Keratinocyte (primary cell): ENCODE measurements around the gene RFPL2. TPM values are rescaled to one million over a fixed set of nuclear protein-coding genes. Genes with fewer than 3 reads are reported as not detected.
"Not testable (repeated sequence)": the region's sequence is repeated elsewhere in the genome, so short reads cannot be mapped to it uniquely, and the experiment has no call there.

Experiments used
- DNase-seq: peaks from one replicate; pipeline ENCODE4 v3.0.0-alpha.2; 2011; ENCODE audit warnings: low read depth, missing footprints, low spot score
- FAIRE-seq: peaks from 2 replicates; lab custom pipeline; 2011; peaks lifted over from hg19 to GRCh38; lab: Jason Lieb, UNC
- H2AFZ ChIP-seq: 2 replicates; pipeline ENCODE4 v1.6.0; 2012; ENCODE audit warnings: low read length, control low read depth, inconsistent platforms; ENCODE audit not compliant: control insufficient read depth
- H3K27ac ChIP-seq: 2 replicates; pipeline ENCODE4 v1.5.1; 2011; ENCODE audit warnings: low read length; ENCODE audit not compliant: control insufficient read depth, insufficient read depth
- H3K27me3 ChIP-seq: 3 replicates; pipeline ENCODE4 v1.6.0; 2011; ENCODE audit warnings: low read length; ENCODE audit not compliant: control insufficient read depth, insufficient read depth; ENCODE audit errors: extremely low read depth
- H3K36me3 ChIP-seq, 2 experiments: 2 replicates in 1 of 2; 3 replicates in 1 of 2; pipeline ENCODE4 v1.5.1; 2011; ENCODE audit warnings: low read length in 2 of 2, mild to moderate bottlenecking in 1 of 2; ENCODE audit not compliant: control insufficient read depth in 2 of 2, insufficient read depth in 2 of 2; ENCODE audit errors: extremely low read depth in 1 of 2
- H3K4me1 ChIP-seq: 3 replicates; pipeline ENCODE4 v1.5.1; 2011; ENCODE audit warnings: low read length; ENCODE audit not compliant: control insufficient read depth, insufficient read depth; ENCODE audit errors: extremely low read depth
- H3K4me2 ChIP-seq: 3 replicates; pipeline ENCODE4 v1.6.0; 2011; ENCODE audit warnings: low read depth, low read length; ENCODE audit not compliant: control insufficient read depth, insufficient read depth; ENCODE audit errors: extremely low read depth
- H3K4me3 ChIP-seq, 3 experiments: fragments of 200-600 bp in 1 of 3; sonication (generic) in 1 of 3; 2 replicates in 2 of 3; 3 replicates in 1 of 3; pipeline ENCODE4 v1.5.1; 2011 to 2016; ENCODE audit warnings: low read length in 3 of 3, mild to moderate bottlenecking in 3 of 3, control low read depth in 2 of 3, inconsistent platforms in 1 of 3, low read depth in 1 of 3, mixed read lengths in 1 of 3, mixed run types in 1 of 3, moderate library complexity in 1 of 3; ENCODE audit not compliant: control insufficient read depth in 2 of 3, insufficient read depth in 2 of 3; ENCODE audit errors: extremely low read depth in 1 of 3
- H3K79me2 ChIP-seq: 2 replicates; pipeline ENCODE4 v1.6.0; 2012; ENCODE audit warnings: low read length; ENCODE audit not compliant: control insufficient read depth, insufficient read depth
- H3K9ac ChIP-seq: 3 replicates; pipeline ENCODE4 v1.6.0; 2011; ENCODE audit warnings: low read length; ENCODE audit not compliant: control insufficient read depth, insufficient read depth; ENCODE audit errors: extremely low read depth
- H3K9me1 ChIP-seq: 3 replicates; pipeline ENCODE4 v1.6.0; 2011; ENCODE audit warnings: low read length; ENCODE audit not compliant: control insufficient read depth, insufficient read depth; ENCODE audit errors: extremely low read depth
- H3K9me3 ChIP-seq: 2 replicates; pipeline ENCODE4 v1.5.1; 2012; ENCODE audit warnings: low read depth, low read length; ENCODE audit not compliant: control insufficient read depth
- H4K20me1 ChIP-seq: 3 replicates; pipeline ENCODE4 v1.6.0; 2011; ENCODE audit warnings: low read length; ENCODE audit not compliant: control insufficient read depth, insufficient read depth; ENCODE audit errors: extremely low read depth
- CTCF ChIP-seq, 3 experiments: IDR thresholded peaks in 1 of 3; conservative IDR thresholded peaks in 1 of 3; optimal IDR thresholded peaks in 1 of 3; 2 replicates in 2 of 3; 3 replicates in 1 of 3; pipeline versions ENCODE3 to v1.5.1; 2011; ENCODE audit warnings: low read length in 3 of 3, mild to moderate bottlenecking in 3 of 3, moderate library complexity in 2 of 3, control low read depth in 1 of 3, inconsistent platforms in 1 of 3; ENCODE audit not compliant: insufficient read depth in 2 of 3; ENCODE audit errors: extremely low read depth in 1 of 3
- EZH2 ChIP-seq: IDR thresholded peaks from one replicate; pipeline ENCODE4 v1.6.1; 2012; ENCODE audit warnings: inconsistent platforms, mild to moderate bottlenecking, low read length, moderate library complexity
- dilution Hi-C: fragments of 300-500 bp; cut with MboI; formaldehyde crosslinking; loops from one replicate; pipeline ENCODE4 v1.7.0; 2020; ENCODE audit warnings: low sequenced_read_pairs; ENCODE audit not compliant: extremely low pct_ligation_motif_present
- polyA plus RNA-seq, 5 experiments: library from polyadenylated mRNA; depleted of rRNA in 3 of 5; stranded (reverse) in 3 of 5; stranded (forward) in 1 of 5; unstranded in 1 of 5; fragments of >200 nt; gene quantifications; 1 replicate in 1 of 5; 2 replicates in 3 of 5; 3 replicates in 1 of 5; pipeline versions ENCODE4 v1.2.1 to v1.2.3, GENCODE V29; 2011 to 2012; ENCODE audit warnings: missing spikeins in 2 of 5, low read depth in 1 of 5, low replicate concordance in 1 of 5

The RFPL2 gene
- polyA plus RNA-seq, 1 donor (not counting 4 experiments of a cell fraction or from before 2014, with no cell fraction given), result not detected

- no peak overlapping the region for H2AFZ ChIP-seq
- H3K36me3 ChIP-seq, result no peaks in the 10 kb centered on the region
- no peaks in the 10 kb centered on the region for H3K9me1 ChIP-seq
- TF ChIP-seq CTCF (optimal IDR thresholded peaks at IDR 0.05 in 1 of 3, IDR thresholded peaks at IDR 0.05 in 1 of 3, conservative IDR thresholded peaks at IDR 0.05 in 1 of 3; ENCODE audit: extremely low read depth in 1 of 3, insufficient read depth in 2 of 3, low read length in 3 of 3) (no peak), EZH2 (no peak)
- dilution Hi-C loops, result no loop called here
- no peak overlapping the region for H3K4me2 ChIP-seq
- peaks cover 13% of the 10 kb centered on the region for H3K27me3 ChIP-seq
- no peaks in the 10 kb centered on the region for H3K79me2 ChIP-seq
- H3K27ac ChIP-seq, result no peak overlapping the region
- H3K4me3 ChIP-seq, result no peak overlapping the region
- H3K9ac ChIP-seq, result no peak overlapping the region
- DNase-seq (no peak), FAIRE-seq (no peak)
- H4K20me1 ChIP-seq, result no peaks in the 10 kb centered on the region
- H3K4me1 ChIP-seq, result no peaks in the 10 kb centered on the region
- no peaks in the 10 kb centered on the region for H3K9me3 ChIP-seq
Measured at GRCh38 chr22:32199341-32199740, 5.5 kb downstream of the RFPL2 start.

GRCh38 chr22:32197553-32198226 lies 7.2 kb downstream of the RFPL2 start:
- H3K79me2 ChIP-seq, H3K27ac ChIP-seq, dilution Hi-C loops, DNase-seq, H3K27me3 ChIP-seq, H3K9ac ChIP-seq, H3K4me3 ChIP-seq, H2AFZ ChIP-seq, FAIRE-seq, H3K4me2 ChIP-seq, H4K20me1 ChIP-seq, H3K9me1 ChIP-seq, H3K4me1 ChIP-seq, H3K9me3 ChIP-seq, H3K36me3 ChIP-seq: not testable (repeated sequence)

- H3K9me3 ChIP-seq, dilution Hi-C loops, FAIRE-seq, H3K36me3 ChIP-seq, H3K27ac ChIP-seq, H3K27me3 ChIP-seq, DNase-seq, H4K20me1 ChIP-seq, H3K9me1 ChIP-seq, H2AFZ ChIP-seq, H3K4me2 ChIP-seq, H3K9ac ChIP-seq, H3K4me3 ChIP-seq, H3K4me1 ChIP-seq, H3K79me2 ChIP-seq: not testable (repeated sequence)
Measured at GRCh38 chr22:32195900-32196299, 9.0 kb downstream of the RFPL2 start.

GRCh38 chr22:32193346-32193745 lies 11.5 kb downstream of the RFPL2 start:
- H3K79me2 ChIP-seq, dilution Hi-C loops, H3K9ac ChIP-seq, H3K27me3 ChIP-seq, H4K20me1 ChIP-seq, H3K4me1 ChIP-seq, H3K4me2 ChIP-seq, FAIRE-seq, H2AFZ ChIP-seq, H3K36me3 ChIP-seq, H3K27ac ChIP-seq, H3K4me3 ChIP-seq, H3K9me3 ChIP-seq, H3K9me1 ChIP-seq, DNase-seq: not testable (repeated sequence)
